ENCODE results near the gene SALL3. TPM values are rescaled to one million over a fixed set of nuclear protein-coding genes. Genes with fewer than 3 reads are reported as not detected.

The SALL3 gene
- total and polyA plus RNA-seq, 2 experiments from 2014 or later: 16.9 to 39.8 TPM

DNA sequence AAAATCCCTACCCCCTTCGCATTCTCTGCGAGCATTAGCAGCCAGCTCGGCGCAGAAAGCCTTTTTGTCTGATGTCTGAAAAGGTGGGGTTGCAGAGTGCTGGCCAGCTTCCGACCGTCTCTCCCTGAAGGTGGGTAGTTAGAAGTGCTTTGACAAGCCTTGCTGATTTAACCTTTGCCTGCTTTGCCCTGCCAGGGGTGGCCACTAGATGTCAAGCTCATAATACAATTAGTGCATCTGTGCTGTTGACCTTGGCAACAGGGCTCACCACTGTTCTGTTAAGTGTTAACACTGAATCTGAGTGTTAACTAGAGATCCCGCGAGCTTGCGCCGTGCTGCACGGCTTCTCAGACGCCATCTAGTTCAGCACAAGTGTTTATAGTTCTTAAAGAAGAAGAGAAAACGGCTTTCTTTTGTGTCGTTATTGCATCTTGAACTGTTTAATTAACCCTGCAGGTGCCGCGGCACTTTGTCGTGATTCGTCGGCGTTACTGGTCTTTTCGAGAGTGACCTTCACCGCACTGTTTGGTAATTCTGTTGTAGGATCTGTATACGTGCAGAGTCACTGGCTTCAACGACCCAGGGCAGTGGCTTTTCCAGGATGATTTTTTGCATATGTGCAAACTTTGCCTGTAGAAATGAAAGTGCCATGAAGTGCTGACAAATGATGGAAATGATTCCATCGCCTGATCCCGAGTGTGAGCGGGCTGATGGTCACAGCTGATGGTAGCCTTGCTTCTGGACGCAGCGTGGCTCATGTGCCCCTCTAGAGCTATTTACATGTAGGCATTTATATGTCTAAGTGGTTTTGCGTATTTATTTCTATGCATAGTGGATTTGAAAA, 5.5 kb downstream of the SALL3 start:
- H3K27ac Mint-ChIP-seq: no peak overlapping the region; the same call in 1 of the 2 replicates
- ATAC-seq: peak; percentile 65
- H3F3A ChIP-seq (replicated peaks; ENCODE audit: low read depth): 0 out of 2 replicates have a peak, but pooled peaks cover 6% of the 10 kb centered on the region
- peaks cover 57% of the 10 kb centered on the region for H3K4me1 ChIP-seq (ENCODE audit: insufficient read depth)
- no peaks in the 10 kb centered on the region for H4K20me1 ChIP-seq (replicated peaks; ENCODE audit: insufficient read depth)
- peak overlapping the region; percentile 52 for H3K4me3 ChIP-seq
- peaks cover 53% of the 10 kb centered on the region for H3K27me3 Mint-ChIP-seq (ENCODE audit: insufficient read depth, low read depth, poor library complexity)
- peaks cover 74% of the 10 kb centered on the region for H3K79me2 ChIP-seq (replicated peaks; ENCODE audit: insufficient read depth)
- H3K36me3 ChIP-seq (ENCODE audit: insufficient read depth): no peaks in the 10 kb centered on the region
- H3K9me3 Mint-ChIP-seq: no peaks in the 10 kb centered on the region; the same call in 2 of the 3 replicates
- H3K27me3 ChIP-seq (ENCODE audit: insufficient read depth): peaks cover 33% of the 10 kb centered on the region
- H3K4me3 Mint-ChIP-seq: peak overlapping the region; percentile 70
- no peak overlapping the region for H3K27ac ChIP-seq (ENCODE audit: low read depth)
- peak overlapping the region; percentile 71 for H3K4me2 ChIP-seq
- H3K4me1 Mint-ChIP-seq: peaks cover 73% of the 10 kb centered on the region
- no peaks in the 10 kb centered on the region for H3K9me2 ChIP-seq (ENCODE audit: insufficient read depth)
- H3K36me3 Mint-ChIP-seq (ENCODE audit: low read depth): no peaks in the 10 kb centered on the region; the same call in 2 of the 3 replicates
- TF ChIP-seq JUNB (IDR thresholded peaks at IDR 0.05; ENCODE audit: unreplicated experiment): no peak
- no peak for TF ChIP-seq STAT1 (IDR thresholded peaks at IDR 0.05; ENCODE audit: unreplicated experiment)
- no peak; the same call in 1 of the 2 replicates for TF ChIP-seq POLR2AphosphoS5 (IDR thresholded peaks at IDR 0.05; ENCODE audit: low read depth)
- TF ChIP-seq, protein P1, sequence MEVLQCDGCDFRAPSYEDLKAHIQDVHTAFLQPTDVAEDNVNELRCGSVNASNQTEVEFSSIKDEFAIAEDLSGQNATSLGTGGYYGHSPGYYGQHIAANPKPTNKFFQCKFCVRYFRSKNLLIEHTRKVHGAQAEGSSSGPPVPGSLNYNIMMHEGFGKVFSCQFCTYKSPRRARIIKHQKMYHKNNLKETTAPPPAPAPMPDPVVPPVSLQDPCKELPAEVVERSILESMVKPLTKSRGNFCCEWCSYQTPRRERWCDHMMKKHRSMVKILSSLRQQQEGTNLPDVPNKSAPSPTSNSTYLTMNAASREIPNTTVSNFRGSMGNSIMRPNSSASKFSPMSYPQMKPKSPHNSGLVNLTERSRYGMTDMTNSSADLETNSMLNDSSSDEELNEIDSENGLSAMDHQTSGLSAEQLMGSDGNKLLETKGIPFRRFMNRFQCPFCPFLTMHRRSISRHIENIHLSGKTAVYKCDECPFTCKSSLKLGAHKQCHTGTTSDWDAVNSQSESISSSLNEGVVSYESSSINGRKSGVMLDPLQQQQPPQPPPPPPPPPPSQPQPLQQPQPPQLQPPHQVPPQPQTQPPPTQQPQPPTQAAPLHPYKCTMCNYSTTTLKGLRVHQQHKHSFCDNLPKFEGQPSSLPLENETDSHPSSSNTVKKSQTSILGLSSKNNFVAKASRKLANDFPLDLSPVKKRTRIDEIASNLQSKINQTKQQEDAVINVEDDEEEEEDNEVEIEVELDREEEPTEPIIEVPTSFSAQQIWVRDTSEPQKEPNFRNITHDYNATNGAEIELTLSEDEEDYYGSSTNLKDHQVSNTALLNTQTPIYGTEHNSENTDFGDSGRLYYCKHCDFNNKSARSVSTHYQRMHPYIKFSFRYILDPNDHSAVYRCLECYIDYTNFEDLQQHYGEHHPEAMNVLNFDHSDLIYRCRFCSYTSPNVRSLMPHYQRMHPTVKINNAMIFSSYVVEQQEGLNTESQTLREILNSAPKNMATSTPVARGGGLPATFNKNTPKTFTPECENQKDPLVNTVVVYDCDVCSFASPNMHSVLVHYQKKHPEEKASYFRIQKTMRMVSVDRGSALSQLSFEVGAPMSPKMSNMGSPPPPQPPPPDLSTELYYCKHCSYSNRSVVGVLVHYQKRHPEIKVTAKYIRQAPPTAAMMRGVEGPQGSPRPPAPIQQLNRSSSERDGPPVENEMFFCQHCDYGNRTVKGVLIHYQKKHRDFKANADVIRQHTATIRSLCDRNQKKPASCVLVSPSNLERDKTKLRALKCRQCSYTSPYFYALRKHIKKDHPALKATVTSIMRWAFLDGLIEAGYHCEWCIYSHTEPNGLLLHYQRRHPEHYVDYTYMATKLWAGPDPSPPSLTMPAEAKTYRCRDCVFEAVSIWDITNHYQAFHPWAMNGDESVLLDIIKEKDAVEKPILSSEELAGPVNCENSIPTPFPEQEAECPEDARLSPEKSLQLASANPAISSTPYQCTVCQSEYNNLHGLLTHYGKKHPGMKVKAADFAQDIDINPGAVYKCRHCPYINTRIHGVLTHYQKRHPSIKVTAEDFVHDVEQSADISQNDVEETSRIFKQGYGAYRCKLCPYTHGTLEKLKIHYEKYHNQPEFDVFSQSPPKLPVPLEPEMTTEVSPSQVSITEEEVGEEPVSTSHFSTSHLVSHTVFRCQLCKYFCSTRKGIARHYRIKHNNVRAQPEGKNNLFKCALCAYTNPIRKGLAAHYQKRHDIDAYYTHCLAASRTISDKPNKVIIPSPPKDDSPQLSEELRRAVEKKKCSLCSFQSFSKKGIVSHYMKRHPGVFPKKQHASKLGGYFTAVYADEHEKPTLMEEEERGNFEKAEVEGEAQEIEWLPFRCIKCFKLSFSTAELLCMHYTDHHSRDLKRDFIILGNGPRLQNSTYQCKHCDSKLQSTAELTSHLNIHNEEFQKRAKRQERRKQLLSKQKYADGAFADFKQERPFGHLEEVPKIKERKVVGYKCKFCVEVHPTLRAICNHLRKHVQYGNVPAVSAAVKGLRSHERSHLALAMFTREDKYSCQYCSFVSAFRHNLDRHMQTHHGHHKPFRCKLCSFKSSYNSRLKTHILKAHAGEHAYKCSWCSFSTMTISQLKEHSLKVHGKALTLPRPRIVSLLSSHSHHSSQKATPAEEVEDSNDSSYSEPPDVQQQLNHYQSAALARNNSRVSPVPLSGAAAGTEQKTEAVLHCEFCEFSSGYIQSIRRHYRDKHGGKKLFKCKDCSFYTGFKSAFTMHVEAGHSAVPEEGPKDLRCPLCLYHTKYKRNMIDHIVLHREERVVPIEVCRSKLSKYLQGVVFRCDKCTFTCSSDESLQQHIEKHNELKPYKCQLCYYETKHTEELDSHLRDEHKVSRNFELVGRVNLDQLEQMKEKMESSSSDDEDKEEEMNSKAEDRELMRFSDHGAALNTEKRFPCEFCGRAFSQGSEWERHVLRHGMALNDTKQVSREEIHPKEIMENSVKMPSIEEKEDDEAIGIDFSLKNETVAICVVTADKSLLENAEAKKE (CRISPR knock-in tag; IDR thresholded peaks at IDR 0.05): no peak
- no peak for TF ChIP-seq ZNF331 (CRISPR knock-in tag; IDR thresholded peaks at IDR 0.05; ENCODE audit: low read depth)
- TF ChIP-seq, protein P2, sequence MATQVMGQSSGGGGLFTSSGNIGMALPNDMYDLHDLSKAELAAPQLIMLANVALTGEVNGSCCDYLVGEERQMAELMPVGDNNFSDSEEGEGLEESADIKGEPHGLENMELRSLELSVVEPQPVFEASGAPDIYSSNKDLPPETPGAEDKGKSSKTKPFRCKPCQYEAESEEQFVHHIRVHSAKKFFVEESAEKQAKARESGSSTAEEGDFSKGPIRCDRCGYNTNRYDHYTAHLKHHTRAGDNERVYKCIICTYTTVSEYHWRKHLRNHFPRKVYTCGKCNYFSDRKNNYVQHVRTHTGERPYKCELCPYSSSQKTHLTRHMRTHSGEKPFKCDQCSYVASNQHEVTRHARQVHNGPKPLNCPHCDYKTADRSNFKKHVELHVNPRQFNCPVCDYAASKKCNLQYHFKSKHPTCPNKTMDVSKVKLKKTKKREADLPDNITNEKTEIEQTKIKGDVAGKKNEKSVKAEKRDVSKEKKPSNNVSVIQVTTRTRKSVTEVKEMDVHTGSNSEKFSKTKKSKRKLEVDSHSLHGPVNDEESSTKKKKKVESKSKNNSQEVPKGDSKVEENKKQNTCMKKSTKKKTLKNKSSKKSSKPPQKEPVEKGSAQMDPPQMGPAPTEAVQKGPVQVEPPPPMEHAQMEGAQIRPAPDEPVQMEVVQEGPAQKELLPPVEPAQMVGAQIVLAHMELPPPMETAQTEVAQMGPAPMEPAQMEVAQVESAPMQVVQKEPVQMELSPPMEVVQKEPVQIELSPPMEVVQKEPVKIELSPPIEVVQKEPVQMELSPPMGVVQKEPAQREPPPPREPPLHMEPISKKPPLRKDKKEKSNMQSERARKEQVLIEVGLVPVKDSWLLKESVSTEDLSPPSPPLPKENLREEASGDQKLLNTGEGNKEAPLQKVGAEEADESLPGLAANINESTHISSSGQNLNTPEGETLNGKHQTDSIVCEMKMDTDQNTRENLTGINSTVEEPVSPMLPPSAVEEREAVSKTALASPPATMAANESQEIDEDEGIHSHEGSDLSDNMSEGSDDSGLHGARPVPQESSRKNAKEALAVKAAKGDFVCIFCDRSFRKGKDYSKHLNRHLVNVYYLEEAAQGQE (IDR thresholded peaks at IDR 0.05; ENCODE audit: unreplicated experiment): no peak
- TF ChIP-seq, protein P3, sequence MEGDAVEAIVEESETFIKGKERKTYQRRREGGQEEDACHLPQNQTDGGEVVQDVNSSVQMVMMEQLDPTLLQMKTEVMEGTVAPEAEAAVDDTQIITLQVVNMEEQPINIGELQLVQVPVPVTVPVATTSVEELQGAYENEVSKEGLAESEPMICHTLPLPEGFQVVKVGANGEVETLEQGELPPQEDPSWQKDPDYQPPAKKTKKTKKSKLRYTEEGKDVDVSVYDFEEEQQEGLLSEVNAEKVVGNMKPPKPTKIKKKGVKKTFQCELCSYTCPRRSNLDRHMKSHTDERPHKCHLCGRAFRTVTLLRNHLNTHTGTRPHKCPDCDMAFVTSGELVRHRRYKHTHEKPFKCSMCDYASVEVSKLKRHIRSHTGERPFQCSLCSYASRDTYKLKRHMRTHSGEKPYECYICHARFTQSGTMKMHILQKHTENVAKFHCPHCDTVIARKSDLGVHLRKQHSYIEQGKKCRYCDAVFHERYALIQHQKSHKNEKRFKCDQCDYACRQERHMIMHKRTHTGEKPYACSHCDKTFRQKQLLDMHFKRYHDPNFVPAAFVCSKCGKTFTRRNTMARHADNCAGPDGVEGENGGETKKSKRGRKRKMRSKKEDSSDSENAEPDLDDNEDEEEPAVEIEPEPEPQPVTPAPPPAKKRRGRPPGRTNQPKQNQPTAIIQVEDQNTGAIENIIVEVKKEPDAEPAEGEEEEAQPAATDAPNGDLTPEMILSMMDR (conservative IDR thresholded peaks at IDR 0.05; ENCODE audit: low read depth in 2 of 2): peak; percentile 53 to 66
- no peak for TF ChIP-seq CREB1 (CRISPR knock-in tag; IDR thresholded peaks at IDR 0.05; ENCODE audit: low read depth)
- peak; percentile 5 for TF ChIP-seq EZH2 (IDR thresholded peaks at IDR 0.05; ENCODE audit: low read depth, unreplicated experiment)
- 0 out of 2 replicates have a peak, but pooled peaks have one; percentile 21 for TF ChIP-seq NANOG (IDR thresholded peaks at IDR 0.05; ENCODE audit: borderline replicate concordance)
- no peak for TF ChIP-seq ZNF114 (CRISPR knock-in tag; IDR thresholded peaks at IDR 0.05)
- peak; percentile 90 for DNase-seq (ENCODE audit: low spot score)
- H2AFZ ChIP-seq: no peak overlapping the region

Data from GM23338 (cell line).